ENCODE measurements around the gene PLCH1. TPM values are rescaled to one million over a fixed set of nuclear protein-coding genes. Genes with fewer than 3 reads are reported as not detected.

The PLCH1 gene
- total and polyA plus RNA-seq, 12 donors = under 0.01 to 0.28 (median 0.10) TPM; not detected in 2

DNA sequence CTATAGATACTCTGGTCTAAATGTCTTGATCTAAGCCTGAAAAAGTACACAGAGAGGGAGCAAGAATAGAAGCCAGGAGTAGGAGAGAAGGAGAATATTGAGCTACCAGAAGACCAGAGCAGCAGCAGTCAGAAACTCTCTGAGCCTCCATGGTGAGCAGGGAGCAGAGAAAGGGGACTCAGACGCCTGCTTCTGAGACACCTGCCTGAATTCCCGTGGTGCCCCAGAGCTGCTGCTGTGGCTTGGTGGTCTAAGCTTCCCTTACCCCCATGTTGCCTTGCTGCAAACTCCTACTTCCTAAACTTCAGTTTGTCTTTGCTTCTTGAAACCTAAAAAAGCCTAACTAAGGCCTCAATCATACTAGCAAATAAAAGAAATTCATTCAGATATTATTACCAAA is 356.5 kb downstream of the PLCH1 start:
- no peaks in the 10 kb centered on the region for H3K27me3 ChIP-seq
- intact Hi-C loops (cut with DNase I) = no loop called here
- no peak overlapping the region for H3K4me3 ChIP-seq
- no peak overlapping the region for H3K27ac ChIP-seq
- no peaks in the 10 kb centered on the region for H3K9me3 ChIP-seq (replicated peaks in 1 of 3)
- WGBS, 4 donors = 61 to 81% (median 74%) methylated on average over 2 of the region's 2 CpGs
- TF ChIP-seq POLR2A (IDR thresholded peaks at IDR 0.05) = no peak
- no peak for TF ChIP-seq CTCF (IDR thresholded peaks at IDR 0.05)
- H3K36me3 ChIP-seq (replicated peaks in 1 of 2) = no peaks in the 10 kb centered on the region
- H3K4me1 ChIP-seq (replicated peaks in 1 of 2) = no peaks in the 10 kb centered on the region
- DNase-seq = no peak

DNA sequence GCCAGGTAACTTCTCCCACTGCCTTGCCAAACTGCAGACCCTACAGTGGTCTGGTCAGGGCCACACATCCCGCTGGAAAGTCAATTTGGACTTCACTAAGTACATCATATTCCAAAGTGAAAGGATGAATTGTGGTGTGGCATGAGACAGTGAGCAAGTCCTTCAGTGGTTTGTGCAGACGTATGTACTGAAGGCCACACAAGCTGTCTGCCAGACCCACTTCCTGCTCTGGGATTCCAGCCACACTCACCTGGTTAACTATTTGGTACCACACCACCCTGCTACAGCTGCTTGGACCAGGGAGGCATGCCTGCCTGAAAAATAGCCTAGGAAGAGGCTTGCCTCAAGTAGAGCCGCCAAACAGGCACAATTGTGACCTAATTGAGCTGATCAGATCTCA is 357.3 kb downstream of the PLCH1 start:
- 51 to 86% (median 55%) methylated on average over 2 to 3 of the region's 3 CpGs for WGBS, 4 donors
- TF ChIP-seq CTCF (IDR thresholded peaks at IDR 0.05) (no peak), POLR2A (IDR thresholded peaks at IDR 0.05) (no peak)
- no peak overlapping the region for H3K4me3 ChIP-seq
- intact Hi-C loops (cut with DNase I) = no loop called here
- no peaks in the 10 kb centered on the region for H3K4me1 ChIP-seq (replicated peaks in 1 of 2)
- no peak overlapping the region for H3K27ac ChIP-seq
- H3K27me3 ChIP-seq = no peaks in the 10 kb centered on the region
- DNase-seq = no peak
- H3K9me3 ChIP-seq (replicated peaks in 1 of 3) = no peaks in the 10 kb centered on the region
- H3K36me3 ChIP-seq (replicated peaks in 1 of 2) = no peaks in the 10 kb centered on the region

DNA sequence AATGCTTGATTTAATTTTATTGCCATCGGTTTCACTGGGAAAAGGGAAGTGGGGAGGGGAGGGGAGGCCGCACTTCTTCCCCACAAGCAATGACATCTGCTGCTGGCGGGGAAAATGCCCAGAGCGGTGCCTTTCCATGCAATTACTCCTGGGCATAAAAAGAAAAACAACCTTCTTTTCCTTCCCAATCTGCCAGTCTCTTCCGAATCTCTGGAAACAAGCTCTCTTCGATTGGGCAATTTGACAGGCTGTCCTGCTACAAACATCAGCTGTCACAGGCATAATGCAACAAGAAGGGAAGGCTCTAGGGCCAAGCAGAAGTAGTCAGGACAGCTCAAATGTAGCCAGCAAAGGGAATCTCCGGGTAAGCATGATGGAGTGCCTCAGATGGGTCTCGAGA is 358.0 kb downstream of the PLCH1 start:
- DNase-seq = no peak
- H3K9me3 ChIP-seq (replicated peaks in 1 of 3) = no peaks in the 10 kb centered on the region
- 49 to 62% (median 60%) methylated on average over 8 of the region's 8 CpGs for WGBS, 4 donors
- H3K36me3 ChIP-seq (replicated peaks in 1 of 2) = no peaks in the 10 kb centered on the region
- no peaks in the 10 kb centered on the region for H3K4me1 ChIP-seq (replicated peaks in 1 of 2)
- H3K27me3 ChIP-seq = no peaks in the 10 kb centered on the region
- TF ChIP-seq CTCF (IDR thresholded peaks at IDR 0.05) (no peak), POLR2A (IDR thresholded peaks at IDR 0.05) (no peak)
- no peak overlapping the region for H3K27ac ChIP-seq
- H3K4me3 ChIP-seq = no peak overlapping the region
- intact Hi-C loops (cut with DNase I) = no loop called here

GRCh38 chr3:155385896-155386625 is 358.8 kb downstream of the PLCH1 start:
- Histone ChIP-seq H3K4me3 (no peak overlapping the region), H3K27me3 (no peaks in the 10 kb centered on the region), H3K9me3 (replicated peaks in 1 of 3) (no peaks in the 10 kb centered on the region), H3K36me3 (replicated peaks in 1 of 2) (no peaks in the 10 kb centered on the region), H3K4me1 (replicated peaks in 1 of 2) (no peaks in the 10 kb centered on the region), H3K27ac (no peak overlapping the region)
- no peak for DNase-seq
- TF ChIP-seq POLR2A (IDR thresholded peaks at IDR 0.05) (no peak), CTCF (IDR thresholded peaks at IDR 0.05) (no peak)
- intact Hi-C loops (cut with DNase I) = no loop called here
- 64 to 79% (median 67%) methylated on average over 4 of the region's 4 CpGs for WGBS, 4 donors

Measured in adrenal gland (tissue), 12 donors.